Progenitor cell of endocrine pancreas (in vitro differentiated cells): ENCODE measurements around the gene EIF1. TPM values are rescaled to one million over a fixed set of nuclear protein-coding genes. Genes with fewer than 3 reads are reported as not detected.
A peak's percentile ranks its signal among the peaks of the same experiment; 100 is the strongest.

Source experiments
- DNase-seq: peaks from one replicate; pipeline ENCODE4 v3.0.0; 2021; ENCODE audit warnings: low spot score; ENCODE audit not compliant: unreplicated experiment
- H3K27ac Mint-ChIP-seq: 2 replicates; pipeline ENCODE4 v1.8.0; 2021; ENCODE audit warnings: mild to moderate bottlenecking, moderate library complexity, mixed read lengths
- H3K27me3 Mint-ChIP-seq: 2 replicates; pipeline ENCODE4 v1.8.0; 2021; ENCODE audit warnings: mixed read lengths
- H3K36me3 Mint-ChIP-seq: 2 replicates; pipeline ENCODE4 v1.8.0; 2022; ENCODE audit warnings: mixed read lengths; ENCODE audit not compliant: insufficient read depth
- H3K4me1 Mint-ChIP-seq: 2 replicates; pipeline ENCODE4 v1.8.0; 2021; ENCODE audit warnings: low read depth, mixed read lengths
- H3K4me3 Mint-ChIP-seq: 2 replicates; pipeline ENCODE4 v1.8.0; 2021; ENCODE audit warnings: low read depth, mild to moderate bottlenecking, moderate library complexity, mixed read lengths
- H3K9me3 Mint-ChIP-seq: 2 replicates; pipeline ENCODE4 v1.8.0; 2021; ENCODE audit warnings: low read depth, mixed read lengths
- CTCF ChIP-seq: fragments of 200-600 bp; sonication (generic); IDR thresholded peaks from one replicate; pipeline ENCODE4 v1.5.0; 2021; ENCODE audit warnings: antibody characterized with exemption, mild to moderate bottlenecking; ENCODE audit not compliant: unreplicated experiment
- total RNA-seq: library from RNA; stranded (reverse); gene quantifications from 2 replicates; pipeline ENCODE4 v1.2.1, GENCODE V29; 2021

The EIF1 gene
- total RNA-seq, 1 donor from 2014 or later, result 622 TPM

- DNase-seq, result peak; percentile 57
- Mint-ChIP-seq H3K4me1 (peaks cover 7% of the 10 kb centered on the region), H3K4me3 (peak within 1 kb of the TSS; percentile 70), H3K9me3 (no peaks in the 10 kb centered on the region), H3K27ac (peak within 1 kb of the TSS; percentile 45), H3K27me3 (peaks cover 63% of the 10 kb centered on the region), H3K36me3 (no peaks in the 10 kb centered on the region)
- TF ChIP-seq CTCF, result no peak
These were observed 45.7 kb downstream of the EIF1 start, which contains the start of gene HAP1 for GRCh38 chr17:41734139-41734948. TSS of gene HAP1 (minus strand) at chr17:41734643. CDS start at chr17:41734634, 9 bp downstream.

- no peaks in the 10 kb centered on the region for H3K36me3 Mint-ChIP-seq
- H3K4me3 Mint-ChIP-seq, result peak overlapping the region; percentile 70
- H3K27me3 Mint-ChIP-seq, result peaks cover 63% of the 10 kb centered on the region
- H3K9me3 Mint-ChIP-seq, result no peaks in the 10 kb centered on the region
- peaks cover 7% of the 10 kb centered on the region for H3K4me1 Mint-ChIP-seq
- H3K27ac Mint-ChIP-seq, result peak overlapping the region; percentile 45
- DNase-seq, result no peak
- no peak for TF ChIP-seq CTCF
These were observed 46.2 kb downstream of the EIF1 start for GRCh38 chr17:41734949-41735313.

- Mint-ChIP-seq H3K9me3 (no peaks in the 10 kb centered on the region), H3K4me1 (peaks cover 7% of the 10 kb centered on the region), H3K36me3 (no peaks in the 10 kb centered on the region), H3K4me3 (no peak overlapping the region), H3K27me3 (peaks cover 58% of the 10 kb centered on the region), H3K27ac (no peak overlapping the region)
- TF ChIP-seq CTCF, result no peak
- no peak for DNase-seq
These were observed 47.1 kb downstream of the EIF1 start for GRCh38 chr17:41735744-41736143.

- no peaks in the 10 kb centered on the region for H3K9me3 Mint-ChIP-seq
These were observed 48.4 kb downstream of the EIF1 start for GRCh38 chr17:41736983-41737679.

More at GRCh38 chr17:41736983-41737679, 48.4 kb downstream of the EIF1 start:
- no peak for DNase-seq
- H3K4me3 Mint-ChIP-seq, result no peak overlapping the region
- no peak for TF ChIP-seq CTCF
- no peaks in the 10 kb centered on the region for H3K36me3 Mint-ChIP-seq
- peaks cover 44% of the 10 kb centered on the region for H3K27me3 Mint-ChIP-seq
- H3K4me1 Mint-ChIP-seq, result peaks cover 11% of the 10 kb centered on the region
- H3K27ac Mint-ChIP-seq, result no peak overlapping the region
